ENCODE results near the gene CREM.
"Not testable (repeated sequence)": the region's sequence is repeated elsewhere in the genome, so short reads cannot be mapped to it uniquely, and the experiment has no call there.

CREM gene

GRCh38 chr10:35194906-35195305 is 68.3 kb downstream of the CREM start:
- no peak for DNase-seq (ENCODE audit: low read depth)

DNA sequence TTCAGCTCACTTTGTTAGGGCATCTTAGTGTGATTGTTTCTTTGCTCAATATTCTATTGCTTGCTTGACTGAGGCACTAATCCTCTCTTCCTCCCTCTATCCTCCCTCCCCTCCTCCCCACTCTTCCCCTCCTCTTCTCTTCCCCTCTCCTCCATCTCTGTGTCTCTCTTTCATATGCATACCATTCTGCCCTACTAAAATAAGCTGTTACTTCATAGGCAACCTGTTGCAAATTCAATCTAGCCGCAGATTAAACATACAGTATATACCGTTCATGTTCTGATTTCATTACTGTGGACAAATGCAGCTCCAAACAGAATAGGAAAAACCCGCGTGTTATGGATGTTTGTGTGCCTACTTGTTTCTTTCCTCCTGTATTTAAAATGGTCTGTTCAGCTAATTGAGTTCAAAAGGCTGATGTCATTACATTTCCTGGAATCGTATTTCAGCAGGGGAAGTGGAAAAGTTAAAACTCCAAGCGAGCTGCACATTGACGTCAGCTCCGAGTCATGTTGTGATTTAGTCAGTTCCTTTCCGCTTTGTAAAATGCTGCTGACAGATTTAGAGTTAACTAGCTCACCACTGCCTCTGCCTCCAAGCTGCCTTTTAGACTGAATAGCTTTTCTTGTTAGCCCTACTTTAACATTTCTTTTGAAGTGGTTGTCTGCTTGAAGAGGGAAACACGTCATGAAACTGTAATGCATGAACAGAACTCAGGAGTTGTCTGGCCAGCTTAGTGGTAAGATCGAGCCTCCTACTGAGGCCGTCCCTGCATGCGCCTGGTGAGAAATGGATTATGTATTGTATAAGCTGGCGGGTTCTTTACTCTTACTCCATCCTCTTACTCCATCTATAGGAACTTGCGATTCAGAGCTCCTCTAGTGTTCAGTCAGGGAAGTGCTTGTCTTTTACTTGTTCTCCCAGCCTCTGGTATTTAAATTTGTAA is 69.0 kb downstream of the CREM start:
- peak; percentile 21 for DNase-seq (ENCODE audit: low read depth)

GRCh38 chr10:35200487-35200886 is 73.8 kb downstream of the CREM start:
- DNase-seq (ENCODE audit: low read depth) = no peak

- no peak for DNase-seq (ENCODE audit: low read depth)
These were observed 74.6 kb downstream of the CREM start for GRCh38 chr10:35201234-35201633.

DNA sequence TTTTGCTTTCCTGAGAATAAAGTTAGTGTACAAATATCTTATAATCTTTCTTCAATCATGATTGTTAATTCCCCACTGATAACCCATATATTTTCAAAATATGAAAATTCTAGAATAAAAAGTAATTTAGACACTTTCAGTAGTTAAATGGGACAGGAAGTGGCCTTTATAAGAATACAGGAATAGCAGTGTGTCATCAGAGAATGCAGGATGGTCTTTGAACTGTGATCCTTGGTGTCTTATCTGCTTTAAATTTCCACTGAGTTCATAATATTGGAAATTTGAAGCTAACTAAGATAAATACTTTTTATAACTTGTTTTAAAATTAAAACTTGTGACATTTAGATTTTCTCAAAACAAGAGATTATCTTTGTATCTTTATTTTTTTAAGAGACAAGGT is 75.4 kb downstream of the CREM start:
- DNase-seq (ENCODE audit: low read depth) = no peak

- no peak for DNase-seq (ENCODE audit: low read depth)
These were observed 77.1 kb downstream of the CREM start for GRCh38 chr10:35203745-35204144.

GRCh38 chr10:35204650-35205319 is 78.1 kb downstream of the CREM start:
- DNase-seq (ENCODE audit: low read depth) = no peak

DNA sequence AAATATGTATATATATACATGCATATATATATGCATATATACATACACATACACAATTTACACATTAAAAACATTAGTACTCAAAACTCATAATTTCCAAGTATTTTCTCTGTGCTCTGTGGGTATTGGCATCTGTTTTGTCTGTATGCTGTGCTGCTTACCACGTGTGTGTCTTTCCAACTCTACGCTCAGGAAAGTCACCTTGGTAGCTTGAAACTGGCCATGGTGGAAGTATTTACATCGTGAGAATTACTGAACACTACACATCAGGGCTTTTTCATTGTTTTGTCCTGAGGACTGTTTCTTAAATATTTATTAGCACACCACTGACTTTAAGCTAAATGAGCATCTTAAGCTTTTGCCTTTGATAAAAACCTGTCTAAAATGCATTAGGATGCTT is 79.6 kb downstream of the CREM start:
- DNase-seq (ENCODE audit: low read depth) = no peak

DNA sequence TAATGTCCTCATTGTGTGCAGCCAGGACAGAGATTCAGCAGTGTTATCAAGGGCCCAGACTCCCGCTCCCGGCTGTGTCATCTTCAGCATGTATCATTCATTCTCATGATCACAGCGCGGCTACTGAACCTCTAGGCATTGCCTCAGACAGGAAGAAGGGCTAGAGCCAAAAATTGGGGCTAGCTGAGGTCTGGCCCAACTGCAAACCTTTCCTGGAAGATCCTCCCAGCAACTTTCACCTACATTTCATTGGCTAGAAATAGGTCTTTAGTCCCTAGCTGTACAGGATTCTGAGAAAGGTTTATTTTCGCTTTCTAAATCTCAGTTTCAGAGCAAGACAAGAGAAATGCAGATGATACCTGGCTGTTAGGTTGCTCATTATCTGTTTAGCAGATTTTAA is 81.9 kb downstream of the CREM start:
- no peak for DNase-seq (ENCODE audit: low read depth)

DNA sequence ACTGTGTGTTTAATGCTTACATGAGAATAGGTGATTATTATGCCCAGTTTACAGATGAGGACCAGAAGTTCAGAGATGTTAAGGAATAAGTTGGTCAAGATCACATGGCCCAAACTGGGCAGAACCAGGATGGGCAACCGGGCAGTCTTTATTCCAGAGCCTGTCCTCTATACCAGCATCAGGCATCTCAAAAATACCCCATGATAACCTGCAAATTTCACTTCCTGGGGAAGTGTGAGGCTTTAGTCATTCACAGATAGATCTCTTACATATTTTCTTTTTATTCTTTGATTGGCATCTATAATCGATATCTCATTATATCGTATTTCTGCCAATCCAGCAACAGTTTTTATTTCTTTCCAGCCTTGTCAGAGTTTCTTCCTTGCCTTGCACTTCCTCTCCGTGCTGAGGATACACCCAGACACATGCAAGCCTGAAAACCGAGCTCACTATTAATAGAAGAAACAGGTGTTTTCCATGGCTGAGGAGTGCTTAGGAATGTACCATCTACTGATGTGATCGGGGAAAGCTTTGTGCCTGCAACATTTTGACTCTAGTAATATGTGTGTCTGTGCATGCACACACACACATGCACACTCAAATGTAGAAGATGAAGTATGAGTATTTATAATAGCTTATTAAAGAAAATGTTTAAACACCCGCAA is 82.4 kb downstream of the CREM start:
- DNase-seq (ENCODE audit: low read depth) = no peak

DNA sequence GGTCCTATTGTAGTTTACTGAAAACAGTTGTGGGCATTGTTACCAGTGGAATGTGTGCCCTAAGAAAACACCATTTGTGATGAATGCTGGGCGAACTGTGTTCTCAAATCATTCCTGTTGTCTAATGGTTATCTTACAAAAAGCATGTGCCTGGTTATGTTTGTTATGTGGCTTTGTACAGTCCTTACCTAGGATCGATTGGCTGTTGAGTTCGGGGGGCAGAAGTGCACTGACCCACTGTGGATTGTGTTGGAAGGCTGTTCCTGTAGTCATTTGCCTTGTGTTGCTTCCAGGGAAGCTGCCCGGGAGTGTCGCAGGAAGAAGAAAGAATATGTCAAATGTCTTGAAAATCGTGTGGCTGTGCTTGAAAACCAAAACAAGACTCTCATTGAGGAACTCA is 84.3 kb downstream of the CREM start:
- DNase-seq (ENCODE audit: low read depth) = no peak

GRCh38 chr10:35211390-35211789 is 84.7 kb downstream of the CREM start:
- DNase-seq (ENCODE audit: low read depth) = no peak

- DNase-seq (ENCODE audit: low read depth) = no peak
These were observed 86.2 kb downstream of the CREM start for GRCh38 chr10:35212856-35213255.

- DNase-seq (ENCODE audit: low read depth) = no peak
These were observed 87.1 kb downstream of the CREM start for GRCh38 chr10:35213699-35214098.

DNA sequence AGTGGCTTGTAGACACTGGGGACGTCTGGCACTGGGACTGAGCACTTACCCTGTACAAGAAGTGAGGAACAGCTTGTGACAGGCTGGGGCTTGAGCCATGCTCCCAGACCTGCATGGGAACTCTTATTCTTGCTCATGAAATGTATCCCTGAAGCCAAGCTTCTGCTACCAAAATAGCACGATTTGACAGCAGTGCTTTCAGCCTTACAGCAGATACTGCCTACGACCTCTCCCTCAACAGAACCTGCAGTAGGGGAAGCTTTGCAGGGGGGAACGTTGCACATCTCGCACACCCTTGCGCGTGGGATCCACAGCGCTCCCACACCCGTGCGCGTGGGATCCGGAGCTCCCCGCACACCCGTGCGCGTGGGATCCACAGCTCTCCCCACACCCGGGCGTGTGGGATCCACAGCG is 88.0 kb downstream of the CREM start:
- no peak for DNase-seq (ENCODE audit: low read depth)

GRCh38 chr10:35215107-35215506 is 88.5 kb downstream of the CREM start:
- DNase-seq (ENCODE audit: low read depth) = no peak

GRCh38 chr10:35216303-35216905 is 89.8 kb downstream of the CREM start:
- DNase-seq (ENCODE audit: low read depth) = no peak

GRCh38 chr10:35216956-35217355 is 90.3 kb downstream of the CREM start:
- not testable (repeated sequence) for DNase-seq (ENCODE audit: low read depth)

- no peak for DNase-seq (ENCODE audit: low read depth)
These were observed 90.8 kb downstream of the CREM start for GRCh38 chr10:35217455-35217854.

- peak; percentile 52 for DNase-seq (ENCODE audit: low read depth)
These were observed 91.8 kb downstream of the CREM start for GRCh38 chr10:35218339-35218955.

GRCh38 chr10:35219292-35219691 is 92.6 kb downstream of the CREM start:
- DNase-seq (ENCODE audit: low read depth) = no peak

All from CMK (cell line).